HEK293 (cell line): ENCODE data around the gene PGAM5.

ENCODE experiments used
- BCL11A ChIP-seq: fragments of 450-650 bp; formaldehyde crosslinking; IDR thresholded peaks from 2 replicates; pipeline ENCODE4 v1.5.1; 2016; ENCODE audit warnings: low read depth, missing biosample characterization, missing genetic modification characterization
- BCL11B ChIP-seq: fragments of 450-650 bp; formaldehyde crosslinking; IDR thresholded peaks from 2 replicates; pipeline ENCODE4 v1.5.1; 2016; ENCODE audit warnings: low read depth, missing biosample characterization, missing genetic modification characterization
- GFI1B ChIP-seq: fragments of 450-650 bp; formaldehyde crosslinking; IDR thresholded peaks from 2 replicates; pipeline ENCODE4 v1.5.1; 2016; ENCODE audit warnings: missing biosample characterization, missing genetic modification characterization
- KLF10 ChIP-seq: fragments of 450-650 bp; IDR thresholded peaks from 2 replicates; pipeline ENCODE4 v1.5.1; 2018; ENCODE audit warnings: missing biosample characterization, mild to moderate bottlenecking, missing genetic modification characterization
- KLF9 ChIP-seq: fragments of 450-650 bp; formaldehyde crosslinking; IDR thresholded peaks from 2 replicates; pipeline ENCODE4 v1.5.1; 2016; ENCODE audit warnings: missing biosample characterization, missing genetic modification characterization, low read depth
- MZF1 ChIP-seq: fragments of 450-650 bp; formaldehyde crosslinking; IDR thresholded peaks from 2 replicates; pipeline ENCODE4 v1.5.1; 2017; ENCODE audit warnings: missing biosample characterization, missing genetic modification characterization, borderline replicate concordance
- RBAK ChIP-seq: fragments of 450-650 bp; formaldehyde crosslinking; IDR thresholded peaks from 2 replicates; pipeline ENCODE4 v1.5.1; 2016; ENCODE audit warnings: missing biosample characterization, missing genetic modification characterization
- REPIN1 ChIP-seq: fragments of 450-650 bp; formaldehyde crosslinking; IDR thresholded peaks from 2 replicates; pipeline ENCODE4 v1.5.1; 2017; ENCODE audit warnings: missing biosample characterization, missing genetic modification characterization, low read depth
- YY2 ChIP-seq: fragments of 450-650 bp; formaldehyde crosslinking; IDR thresholded peaks from 2 replicates; pipeline ENCODE4 v1.5.1; 2016; ENCODE audit warnings: missing biosample characterization, missing genetic modification characterization
- ZBTB8A ChIP-seq: fragments of 450-650 bp; formaldehyde crosslinking; IDR thresholded peaks from 2 replicates; pipeline ENCODE4 v1.5.1; 2016; ENCODE audit warnings: missing biosample characterization, missing genetic modification characterization
- ZNF112 ChIP-seq: fragments of 450-650 bp; formaldehyde crosslinking; IDR thresholded peaks from 2 replicates; pipeline ENCODE4 v1.5.0; 2017; ENCODE audit warnings: missing biosample characterization, missing genetic modification characterization
- ZNF146 ChIP-seq: fragments of 450-650 bp; formaldehyde crosslinking; IDR thresholded peaks from 2 replicates; pipeline ENCODE4 v1.5.1; 2016; ENCODE audit warnings: missing biosample characterization, missing genetic modification characterization
- ZNF214 ChIP-seq: fragments of 450-650 bp; formaldehyde crosslinking; IDR thresholded peaks from 2 replicates; pipeline ENCODE4 v1.5.1; 2017; ENCODE audit warnings: missing biosample characterization, mild to moderate bottlenecking, missing genetic modification characterization, borderline replicate concordance
- ZNF248 ChIP-seq: fragments of 450-650 bp; formaldehyde crosslinking; IDR thresholded peaks from 2 replicates; pipeline ENCODE4 v1.5.1; 2017; ENCODE audit warnings: missing biosample characterization, missing genetic modification characterization
- ZNF266 ChIP-seq: fragments of 450-650 bp; formaldehyde crosslinking; IDR thresholded peaks from 2 replicates; pipeline ENCODE4 v1.5.1; 2016; ENCODE audit warnings: missing biosample characterization, missing genetic modification characterization, low read depth
- ZNF324 ChIP-seq: fragments of 450-650 bp; formaldehyde crosslinking; IDR thresholded peaks from 2 replicates; pipeline ENCODE4 v1.5.1; 2016; ENCODE audit warnings: missing biosample characterization, missing genetic modification characterization
- ZNF335 ChIP-seq: fragments of 450-650 bp; formaldehyde crosslinking; conservative IDR thresholded peaks from 2 replicates; pipeline ENCODE4 v1.5.1; 2016; ENCODE audit warnings: missing biosample characterization, missing genetic modification characterization
- ZNF341 ChIP-seq: fragments of 450-650 bp; formaldehyde crosslinking; IDR thresholded peaks from 2 replicates; pipeline ENCODE4; 2016; ENCODE audit warnings: low read depth, missing biosample characterization, missing genetic modification characterization
- ZNF391 ChIP-seq: fragments of 450-650 bp; formaldehyde crosslinking; IDR thresholded peaks from 2 replicates; pipeline ENCODE4 v1.5.1; 2016; ENCODE audit warnings: low read depth, missing biosample characterization, missing genetic modification characterization, borderline replicate concordance
- ZNF433 ChIP-seq: fragments of 450-650 bp; formaldehyde crosslinking; IDR thresholded peaks from 2 replicates; pipeline ENCODE4 v1.5.1; 2016; ENCODE audit warnings: missing biosample characterization, missing genetic modification characterization, low read depth
- ZNF555 ChIP-seq: fragments of 450-650 bp; formaldehyde crosslinking; conservative IDR thresholded peaks from 2 replicates; pipeline ENCODE4 v1.5.1; 2017; ENCODE audit warnings: missing biosample characterization, mild to moderate bottlenecking, missing genetic modification characterization, inconsistent platforms
- ZNF600 ChIP-seq: fragments of 450-650 bp; formaldehyde crosslinking; IDR thresholded peaks from 2 replicates; pipeline ENCODE4 v1.5.1; 2016; ENCODE audit warnings: missing biosample characterization, missing genetic modification characterization
- ZNF624 ChIP-seq: fragments of 450-650 bp; formaldehyde crosslinking; IDR thresholded peaks from 2 replicates; pipeline ENCODE4 v1.5.1; 2017; ENCODE audit warnings: missing biosample characterization, missing genetic modification characterization
- ZNF701 ChIP-seq: fragments of 450-650 bp; formaldehyde crosslinking; IDR thresholded peaks from 2 replicates; pipeline ENCODE4 v1.5.1; 2016; ENCODE audit warnings: missing biosample characterization, missing genetic modification characterization
- ZNF776 ChIP-seq: fragments of 450-650 bp; formaldehyde crosslinking; IDR thresholded peaks from 2 replicates; pipeline ENCODE4 v1.5.0; 2017; ENCODE audit warnings: missing biosample characterization, missing genetic modification characterization, borderline replicate concordance
- ZXDB ChIP-seq: fragments of 450-650 bp; formaldehyde crosslinking; IDR thresholded peaks from 2 replicates; pipeline ENCODE4 v1.5.1; 2016; ENCODE audit warnings: missing biosample characterization, missing genetic modification characterization
- TF ChIP-seq, protein P1 (sequence below): fragments of 450-650 bp; formaldehyde crosslinking; optimal IDR thresholded peaks from 2 replicates; pipeline ENCODE3; 2016; ENCODE audit warnings: missing biosample characterization, mild to moderate bottlenecking, missing genetic modification characterization
- TF ChIP-seq, protein P2 (sequence below): fragments of 450-650 bp; formaldehyde crosslinking; IDR thresholded peaks from 2 replicates; pipeline ENCODE4 v1.5.1; 2016; ENCODE audit warnings: missing biosample characterization, missing genetic modification characterization
- TF ChIP-seq, protein P3 (sequence below): fragments of 450-650 bp; formaldehyde crosslinking; IDR thresholded peaks from 2 replicates; pipeline ENCODE4 v1.5.1; 2017; ENCODE audit warnings: missing biosample characterization, missing genetic modification characterization
- TF ChIP-seq, protein P4 (sequence below): fragments of 450-650 bp; IDR thresholded peaks from 2 replicates; pipeline ENCODE4 v1.5.1; 2018; ENCODE audit warnings: missing biosample characterization, missing genetic modification characterization
- TF ChIP-seq, protein P5 (sequence below): fragments of 450-650 bp; formaldehyde crosslinking; IDR thresholded peaks from 2 replicates; pipeline ENCODE4 v1.5.1; 2017; ENCODE audit warnings: missing biosample characterization, missing genetic modification characterization
- TF ChIP-seq, protein P6 (sequence below): sonication (generic); formaldehyde crosslinking; IDR thresholded peaks from 2 replicates; pipeline ENCODE4 v1.8.1; 2022; ENCODE audit warnings: mild to moderate bottlenecking, moderate library complexity, missing genetic modification reagents

PGAM5 gene

DNA sequence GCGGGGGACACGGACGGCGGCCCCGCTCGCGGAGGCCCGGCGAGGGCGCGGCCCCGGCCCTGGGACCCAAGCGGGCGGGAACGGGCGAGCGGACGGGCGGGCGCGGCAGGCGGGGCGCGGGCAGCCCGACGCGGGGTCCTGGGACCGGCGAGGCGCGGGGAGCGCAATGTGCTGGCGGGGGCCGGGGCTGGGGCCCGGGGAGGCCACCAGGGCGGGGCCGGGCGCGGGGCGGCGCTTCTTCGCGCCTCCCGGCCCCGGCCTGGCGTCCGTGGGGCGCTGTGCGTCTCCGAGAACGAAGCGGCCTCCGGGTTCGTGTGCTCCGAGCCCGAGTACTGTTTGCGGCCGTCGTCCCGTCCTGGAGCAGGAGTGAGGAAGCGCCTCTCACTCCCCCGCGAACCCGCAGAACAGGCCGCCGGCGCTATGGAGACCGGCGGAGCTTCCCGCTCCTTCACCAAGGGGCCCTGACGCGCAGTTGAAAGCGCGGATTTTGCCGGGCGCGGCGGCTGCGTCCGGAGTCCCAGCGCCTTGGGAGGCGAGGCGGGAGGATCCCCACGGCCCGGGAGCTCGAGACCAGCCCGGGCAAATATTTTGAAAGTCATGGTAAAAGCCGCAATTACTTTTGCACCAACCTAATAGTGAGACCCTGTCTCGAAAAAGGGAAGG is 51.4 kb downstream of the PGAM5 start (continued):
- TF ChIP-seq BCL11A (tag by site-specific recombination) (no peak), RBAK (tag by site-specific recombination) (no peak), ZNF341 (peak; percentile 58), ZNF146 (tag by site-specific recombination) (no peak), MZF1 (tag by site-specific recombination) (no peak), ZNF214 (no peak), ZNF433 (no peak), ZNF555 (tag by site-specific recombination) (no peak), BCL11B (tag by site-specific recombination) (no peak), ZNF248 (tag by site-specific recombination) (no peak), ZNF324 (peak; percentile 85), ZNF391 (tag by site-specific recombination) (peak; percentile 76), ZNF600 (tag by site-specific recombination) (peak; percentile 94), ZNF776 (tag by site-specific recombination) (no peak), ZBTB8A (tag by site-specific recombination) (peak; percentile 95), ZNF701 (tag by site-specific recombination) (no peak), ZNF335 (tag by site-specific recombination) (peak; percentile 92), ZNF624 (tag by site-specific recombination) (no peak), ZXDB (tag by site-specific recombination) (peak; percentile 86), KLF9 (peak; percentile 33; the same call in 1 of the 2 replicates), REPIN1 (peak; percentile 50; the same call in 1 of the 2 replicates), GFI1B (tag by site-specific recombination) (0 out of 2 replicates have a peak, but pooled peaks have one; percentile 18), KLF10 (tag by site-specific recombination) (peak; percentile 54; the same call in 1 of the 2 replicates), ZNF112 (tag by site-specific recombination) (no peak), YY2 (tag by site-specific recombination) (no peak), ZNF266 (no peak)
- TF ChIP-seq, protein P1, sequence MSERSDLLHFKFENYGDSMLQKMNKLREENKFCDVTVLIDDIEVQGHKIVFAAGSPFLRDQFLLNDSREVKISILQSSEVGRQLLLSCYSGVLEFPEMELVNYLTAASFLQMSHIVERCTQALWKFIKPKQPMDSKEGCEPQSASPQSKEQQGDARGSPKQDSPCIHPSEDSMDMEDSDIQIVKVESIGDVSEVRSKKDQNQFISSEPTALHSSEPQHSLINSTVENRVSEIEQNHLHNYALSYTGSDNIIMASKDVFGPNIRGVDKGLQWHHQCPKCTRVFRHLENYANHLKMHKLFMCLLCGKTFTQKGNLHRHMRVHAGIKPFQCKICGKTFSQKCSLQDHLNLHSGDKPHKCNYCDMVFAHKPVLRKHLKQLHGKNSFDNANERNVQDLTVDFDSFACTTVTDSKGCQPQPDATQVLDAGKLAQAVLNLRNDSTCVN (tag by site-specific recombination) = peak; percentile 90
- TF ChIP-seq, protein P2, sequence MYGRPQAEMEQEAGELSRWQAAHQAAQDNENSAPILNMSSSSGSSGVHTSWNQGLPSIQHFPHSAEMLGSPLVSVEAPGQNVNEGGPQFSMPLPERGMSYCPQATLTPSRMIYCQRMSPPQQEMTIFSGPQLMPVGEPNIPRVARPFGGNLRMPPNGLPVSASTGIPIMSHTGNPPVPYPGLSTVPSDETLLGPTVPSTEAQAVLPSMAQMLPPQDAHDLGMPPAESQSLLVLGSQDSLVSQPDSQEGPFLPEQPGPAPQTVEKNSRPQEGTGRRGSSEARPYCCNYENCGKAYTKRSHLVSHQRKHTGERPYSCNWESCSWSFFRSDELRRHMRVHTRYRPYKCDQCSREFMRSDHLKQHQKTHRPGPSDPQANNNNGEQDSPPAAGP (tag by site-specific recombination) = peak; percentile 92
- TF ChIP-seq, protein P3, sequence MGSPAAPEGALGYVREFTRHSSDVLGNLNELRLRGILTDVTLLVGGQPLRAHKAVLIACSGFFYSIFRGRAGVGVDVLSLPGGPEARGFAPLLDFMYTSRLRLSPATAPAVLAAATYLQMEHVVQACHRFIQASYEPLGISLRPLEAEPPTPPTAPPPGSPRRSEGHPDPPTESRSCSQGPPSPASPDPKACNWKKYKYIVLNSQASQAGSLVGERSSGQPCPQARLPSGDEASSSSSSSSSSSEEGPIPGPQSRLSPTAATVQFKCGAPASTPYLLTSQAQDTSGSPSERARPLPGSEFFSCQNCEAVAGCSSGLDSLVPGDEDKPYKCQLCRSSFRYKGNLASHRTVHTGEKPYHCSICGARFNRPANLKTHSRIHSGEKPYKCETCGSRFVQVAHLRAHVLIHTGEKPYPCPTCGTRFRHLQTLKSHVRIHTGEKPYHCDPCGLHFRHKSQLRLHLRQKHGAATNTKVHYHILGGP = no peak
- TF ChIP-seq, protein P4, sequence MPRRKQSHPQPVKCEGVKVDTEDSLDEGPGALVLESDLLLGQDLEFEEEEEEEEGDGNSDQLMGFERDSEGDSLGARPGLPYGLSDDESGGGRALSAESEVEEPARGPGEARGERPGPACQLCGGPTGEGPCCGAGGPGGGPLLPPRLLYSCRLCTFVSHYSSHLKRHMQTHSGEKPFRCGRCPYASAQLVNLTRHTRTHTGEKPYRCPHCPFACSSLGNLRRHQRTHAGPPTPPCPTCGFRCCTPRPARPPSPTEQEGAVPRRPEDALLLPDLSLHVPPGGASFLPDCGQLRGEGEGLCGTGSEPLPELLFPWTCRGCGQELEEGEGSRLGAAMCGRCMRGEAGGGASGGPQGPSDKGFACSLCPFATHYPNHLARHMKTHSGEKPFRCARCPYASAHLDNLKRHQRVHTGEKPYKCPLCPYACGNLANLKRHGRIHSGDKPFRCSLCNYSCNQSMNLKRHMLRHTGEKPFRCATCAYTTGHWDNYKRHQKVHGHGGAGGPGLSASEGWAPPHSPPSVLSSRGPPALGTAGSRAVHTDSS (tag by site-specific recombination) = peak; percentile 23; the same call in 1 of the 2 replicates
- TF ChIP-seq, protein P5, sequence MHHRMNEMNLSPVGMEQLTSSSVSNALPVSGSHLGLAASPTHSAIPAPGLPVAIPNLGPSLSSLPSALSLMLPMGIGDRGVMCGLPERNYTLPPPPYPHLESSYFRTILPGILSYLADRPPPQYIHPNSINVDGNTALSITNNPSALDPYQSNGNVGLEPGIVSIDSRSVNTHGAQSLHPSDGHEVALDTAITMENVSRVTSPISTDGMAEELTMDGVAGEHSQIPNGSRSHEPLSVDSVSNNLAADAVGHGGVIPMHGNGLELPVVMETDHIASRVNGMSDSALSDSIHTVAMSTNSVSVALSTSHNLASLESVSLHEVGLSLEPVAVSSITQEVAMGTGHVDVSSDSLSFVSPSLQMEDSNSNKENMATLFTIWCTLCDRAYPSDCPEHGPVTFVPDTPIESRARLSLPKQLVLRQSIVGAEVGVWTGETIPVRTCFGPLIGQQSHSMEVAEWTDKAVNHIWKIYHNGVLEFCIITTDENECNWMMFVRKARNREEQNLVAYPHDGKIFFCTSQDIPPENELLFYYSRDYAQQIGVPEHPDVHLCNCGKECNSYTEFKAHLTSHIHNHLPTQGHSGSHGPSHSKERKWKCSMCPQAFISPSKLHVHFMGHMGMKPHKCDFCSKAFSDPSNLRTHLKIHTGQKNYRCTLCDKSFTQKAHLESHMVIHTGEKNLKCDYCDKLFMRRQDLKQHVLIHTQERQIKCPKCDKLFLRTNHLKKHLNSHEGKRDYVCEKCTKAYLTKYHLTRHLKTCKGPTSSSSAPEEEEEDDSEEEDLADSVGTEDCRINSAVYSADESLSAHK = peak; percentile 55
- TF ChIP-seq, protein P6, sequence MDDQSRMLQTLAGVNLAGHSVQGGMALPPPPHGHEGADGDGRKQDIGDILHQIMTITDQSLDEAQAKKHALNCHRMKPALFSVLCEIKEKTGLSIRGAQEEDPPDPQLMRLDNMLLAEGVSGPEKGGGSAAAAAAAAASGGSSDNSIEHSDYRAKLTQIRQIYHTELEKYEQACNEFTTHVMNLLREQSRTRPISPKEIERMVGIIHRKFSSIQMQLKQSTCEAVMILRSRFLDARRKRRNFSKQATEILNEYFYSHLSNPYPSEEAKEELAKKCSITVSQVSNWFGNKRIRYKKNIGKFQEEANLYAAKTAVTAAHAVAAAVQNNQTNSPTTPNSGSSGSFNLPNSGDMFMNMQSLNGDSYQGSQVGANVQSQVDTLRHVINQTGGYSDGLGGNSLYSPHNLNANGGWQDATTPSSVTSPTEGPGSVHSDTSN (CRISPR knock-in tag) = no peak
